GM21576 (cell line): ENCODE results near the gene CCDC6.
"Not testable (repeated sequence)": the region's sequence is repeated elsewhere in the genome, so short reads cannot be mapped to it uniquely, and the experiment has no call there.

ENCODE experiments used
- ATAC-seq: cut with Tn5 transposase; IDR thresholded peaks from one replicate; pipeline ENCODE4 v1.9.1; 2021; ENCODE audit warnings: mild to moderate bottlenecking, moderate library complexity; ENCODE audit not compliant: unreplicated experiment

Gene CCDC6

DNA sequence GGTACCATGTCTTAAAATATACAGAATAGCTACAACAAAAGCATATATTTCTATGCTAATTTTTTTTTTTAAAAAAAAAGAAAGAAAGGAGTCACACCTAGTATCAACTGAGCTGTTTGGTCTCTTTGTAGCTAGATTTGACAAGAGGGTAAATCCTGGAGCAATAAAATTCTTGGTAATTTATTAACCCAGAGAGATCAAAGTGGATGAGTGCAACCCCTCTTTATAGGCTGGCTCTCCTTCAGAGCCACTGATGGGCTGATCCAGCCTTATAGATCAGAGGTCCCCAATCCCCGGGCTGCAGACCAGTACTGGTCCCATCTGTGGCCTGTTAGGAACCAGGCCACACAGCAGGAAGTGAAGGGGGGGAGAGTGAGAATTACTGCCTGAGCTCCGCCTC lies 133.3 kb downstream of the CCDC6 start:
- no peak for ATAC-seq

DNA sequence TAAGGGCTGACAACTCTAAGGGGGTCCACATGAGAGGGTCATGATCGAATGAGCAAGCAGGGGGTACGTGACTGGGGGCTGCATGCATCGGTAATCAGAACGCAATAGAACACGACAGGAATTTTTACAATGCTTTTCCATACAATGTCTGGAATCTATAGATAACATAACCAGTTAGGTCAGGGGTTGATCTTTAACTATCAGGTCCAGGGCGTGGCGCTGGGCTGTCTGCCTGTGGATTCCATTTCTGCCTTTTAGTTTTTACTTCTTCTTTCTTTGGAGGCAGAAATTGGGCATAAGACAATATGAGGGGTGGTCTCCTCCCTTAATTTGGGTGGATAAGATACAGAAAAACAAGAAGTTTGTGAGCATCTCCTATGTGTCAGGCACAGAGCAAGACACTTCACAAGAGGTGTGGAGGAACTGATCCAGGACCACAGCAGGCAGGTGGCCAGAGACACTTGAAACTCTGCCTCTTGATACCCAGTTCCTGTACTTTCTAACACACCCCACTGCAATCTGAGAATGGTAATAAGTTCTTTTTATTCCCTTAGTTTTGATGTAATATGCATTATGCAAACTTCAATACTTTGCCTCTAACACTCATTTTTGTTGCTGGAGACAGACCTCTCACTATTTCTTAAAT lies 135.1 kb downstream of the CCDC6 start:
- no peak for ATAC-seq

DNA sequence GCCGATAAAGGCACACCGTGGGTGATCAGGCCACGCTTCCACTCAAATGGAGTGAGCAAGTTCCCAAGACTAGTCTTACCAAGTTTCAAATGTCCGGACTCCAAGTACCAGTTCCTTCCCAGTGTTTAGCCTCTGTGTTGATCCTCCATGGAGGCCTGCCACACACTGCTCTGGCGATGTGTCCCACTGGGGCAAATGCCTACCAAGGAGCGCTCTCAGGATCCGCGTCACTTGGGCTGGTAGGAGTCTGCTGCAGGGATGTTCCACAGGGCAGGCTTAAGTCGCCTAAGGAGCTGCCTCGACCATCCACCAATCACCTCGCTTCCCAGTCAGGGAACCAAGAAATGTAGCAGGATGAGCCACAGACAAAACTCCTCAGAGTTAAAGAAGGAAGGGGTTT lies 135.7 kb downstream of the CCDC6 start:
- ATAC-seq: no peak

DNA sequence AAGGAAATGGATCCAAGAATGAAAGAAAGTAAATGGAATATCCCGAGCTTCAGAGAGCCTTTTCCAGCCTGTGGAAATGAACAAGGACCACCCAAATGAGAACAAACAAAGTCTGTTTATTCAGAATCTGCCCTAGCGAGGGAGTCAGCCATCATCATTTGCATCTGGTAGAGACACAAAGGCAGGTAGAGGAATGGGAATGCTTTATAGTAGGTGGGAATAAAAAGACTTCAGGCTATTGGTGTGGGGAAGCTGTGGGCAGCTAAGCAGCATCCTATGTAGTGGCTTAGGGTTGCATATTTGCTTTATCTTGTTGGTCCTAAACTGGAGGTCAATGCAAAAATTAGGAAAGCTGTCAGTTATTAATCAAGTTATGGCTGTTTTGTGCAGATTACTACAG lies 143.9 kb downstream of the CCDC6 start:
- no peak for ATAC-seq

DNA sequence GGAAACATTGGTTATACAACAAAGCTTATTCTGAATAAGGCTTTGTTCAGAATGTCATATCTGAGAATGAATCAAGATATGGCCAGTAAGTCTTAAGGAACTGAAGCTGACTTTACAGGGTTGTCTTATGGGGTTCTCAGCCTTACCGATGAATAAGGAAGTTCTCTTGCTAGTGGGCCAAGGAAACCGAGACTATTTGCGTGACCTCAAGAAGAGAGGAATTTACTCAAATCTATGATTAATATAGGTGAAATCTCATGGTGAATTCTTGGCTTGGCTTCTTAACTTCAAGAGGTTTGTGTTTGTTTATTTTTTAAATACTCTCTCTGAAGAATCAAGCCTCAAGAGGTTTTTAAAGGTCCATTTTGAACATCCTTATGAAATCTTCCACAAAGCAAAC lies 148.4 kb downstream of the CCDC6 start:
- ATAC-seq: no peak

DNA sequence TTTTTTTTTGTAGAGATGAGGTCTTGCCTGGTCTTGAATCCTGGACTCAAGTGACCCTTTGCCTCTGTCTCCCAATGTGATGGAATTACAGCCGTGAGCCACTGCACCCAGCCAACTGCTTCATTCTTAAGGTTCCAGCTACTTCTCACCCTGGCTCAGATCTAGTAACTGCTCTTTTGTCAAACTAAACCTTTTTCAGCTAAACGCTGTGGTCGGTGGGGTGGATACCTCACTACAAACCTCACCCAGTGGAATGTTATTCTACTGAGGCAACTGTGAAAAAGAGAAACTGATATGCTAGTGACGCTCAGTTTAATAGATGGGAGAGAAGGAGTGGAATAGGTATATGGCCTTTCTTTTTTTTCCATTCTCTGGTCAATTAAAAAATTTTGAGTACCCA lies 151.4 kb downstream of the CCDC6 start:
- ATAC-seq: no peak

DNA sequence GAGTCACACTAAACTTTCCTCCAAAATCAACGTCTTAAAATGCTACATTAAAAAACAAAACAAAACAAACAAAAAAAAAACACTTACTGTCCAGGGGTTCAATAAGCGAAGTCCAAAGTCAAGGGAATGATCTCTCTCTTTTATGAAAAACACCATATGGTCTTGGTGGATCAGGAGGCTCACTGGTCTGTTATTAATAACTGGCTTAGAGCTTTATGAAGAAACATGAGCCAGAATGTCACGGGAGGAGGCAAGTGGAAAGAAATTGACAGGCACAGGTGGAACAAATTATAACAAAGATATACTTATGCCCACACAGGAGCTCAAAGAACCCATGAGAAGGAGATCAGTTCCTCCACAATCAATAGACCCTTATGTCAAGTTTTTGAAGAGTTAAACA lies 153.1 kb downstream of the CCDC6 start, which contains the start of gene MRLN:
TSS of gene MRLN (minus strand) at position 189 of the 400 bp plus-strand sequence.
- no peak for ATAC-seq

DNA sequence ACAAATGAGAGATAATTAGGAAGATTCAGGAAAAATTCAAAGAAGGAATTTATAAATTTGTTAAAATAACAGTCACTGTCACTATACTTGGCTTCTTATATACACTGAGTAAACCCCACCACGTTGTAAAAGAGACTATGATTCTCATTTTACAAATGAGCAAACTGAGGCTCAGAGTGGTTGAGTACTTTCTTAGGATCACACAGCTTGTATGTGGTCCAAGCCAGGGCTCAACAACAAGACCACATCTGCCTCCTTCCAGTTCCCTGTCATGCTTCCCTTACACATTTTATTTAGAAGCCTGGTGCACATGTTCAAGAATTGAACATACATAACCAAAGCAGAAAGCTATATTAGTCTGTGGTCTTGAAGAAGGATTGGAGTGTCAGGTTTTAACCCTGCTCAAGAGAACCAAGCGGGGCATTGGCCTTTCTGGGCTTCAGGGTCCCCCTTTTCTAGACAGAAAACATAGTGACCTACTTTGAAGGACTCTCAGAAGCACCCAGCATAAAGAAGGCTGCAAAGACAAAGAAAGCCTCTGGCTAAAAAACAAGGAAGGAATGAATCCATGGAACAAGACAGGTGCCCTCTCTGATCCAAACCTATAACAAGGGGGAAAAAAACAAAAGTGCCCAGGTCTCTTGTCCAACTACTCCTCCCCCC lies 153.9 kb downstream of the CCDC6 start:
- no peak for ATAC-seq

DNA sequence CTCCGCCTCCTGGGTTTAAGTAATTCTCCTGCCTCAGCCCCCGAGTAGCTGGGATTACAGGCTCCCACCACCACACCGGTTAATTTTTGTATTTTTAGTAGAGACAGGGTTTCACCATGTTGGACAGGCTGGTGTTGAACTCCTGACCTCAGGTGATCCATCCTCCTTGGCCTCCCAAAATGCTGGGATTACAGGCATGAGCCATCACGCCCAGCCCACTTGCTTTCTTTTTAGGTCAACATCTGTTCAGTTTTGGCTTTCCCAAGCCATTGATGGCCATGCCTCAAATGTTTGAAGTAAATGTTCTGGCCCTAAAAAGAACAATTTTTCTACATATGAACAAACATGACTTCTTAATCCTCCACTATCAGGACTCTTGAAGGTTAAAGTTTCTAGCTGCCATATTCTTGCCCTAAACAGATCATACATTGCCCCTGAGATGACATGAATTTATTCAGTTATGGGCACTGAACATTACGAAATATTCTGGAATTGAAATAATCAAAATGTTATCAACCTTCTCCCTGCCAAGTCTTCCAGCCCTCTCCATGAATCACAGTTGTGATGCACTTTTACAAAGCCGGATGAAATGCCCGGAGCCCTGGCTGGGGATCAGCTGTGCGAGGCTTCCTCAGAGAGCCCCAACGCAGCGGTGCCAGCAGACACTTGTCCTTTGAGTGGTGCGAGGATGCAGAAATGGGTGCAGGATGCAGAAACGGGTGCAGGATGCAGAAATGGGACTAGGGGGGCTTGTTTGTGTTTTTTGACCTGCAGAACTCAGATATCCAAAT lies 156.0 kb downstream of the CCDC6 start:
- no peak for ATAC-seq

DNA sequence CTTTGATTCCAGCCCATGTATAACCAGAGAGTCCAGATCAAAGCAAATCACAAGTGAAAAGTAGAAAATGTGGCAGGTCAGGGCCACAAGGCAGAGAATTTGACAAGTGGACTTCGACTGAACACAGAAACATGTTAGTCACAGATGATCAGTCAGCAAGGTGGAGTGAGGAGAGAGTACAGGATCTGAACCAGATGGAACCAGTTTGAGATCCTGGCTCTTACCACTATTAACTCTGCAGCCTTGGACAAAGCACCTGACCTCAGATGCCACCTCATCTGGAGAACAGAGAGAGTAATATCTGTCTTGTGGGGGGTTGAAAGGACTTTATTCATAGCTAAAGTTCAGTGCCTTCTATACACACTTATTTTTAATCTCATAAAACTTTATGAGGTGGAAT lies 157.5 kb downstream of the CCDC6 start:
- ATAC-seq: no peak

DNA sequence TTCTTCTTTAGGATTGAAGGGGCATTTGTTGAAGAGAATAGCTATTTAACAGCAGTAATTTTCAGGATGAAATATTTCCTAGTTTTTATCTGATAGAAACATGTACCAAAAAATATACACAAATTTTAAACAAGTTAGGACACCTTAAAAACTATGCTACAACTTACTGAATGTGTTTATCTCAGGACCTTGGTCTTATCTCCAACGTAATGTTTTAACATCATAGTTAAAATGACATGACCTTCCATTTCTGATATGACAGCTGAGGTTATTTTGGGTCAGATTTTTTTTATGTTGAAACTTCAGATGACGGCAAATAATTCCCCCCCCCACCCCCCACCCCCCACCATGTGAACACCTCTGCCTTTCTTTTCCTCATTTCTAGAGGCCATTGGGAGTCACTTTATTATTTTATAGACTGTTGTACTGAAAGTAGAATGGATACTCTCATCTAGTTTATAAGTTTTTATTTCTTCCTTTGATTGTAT lies 161.1 kb downstream of the CCDC6 start:
- ATAC-seq: no peak

DNA sequence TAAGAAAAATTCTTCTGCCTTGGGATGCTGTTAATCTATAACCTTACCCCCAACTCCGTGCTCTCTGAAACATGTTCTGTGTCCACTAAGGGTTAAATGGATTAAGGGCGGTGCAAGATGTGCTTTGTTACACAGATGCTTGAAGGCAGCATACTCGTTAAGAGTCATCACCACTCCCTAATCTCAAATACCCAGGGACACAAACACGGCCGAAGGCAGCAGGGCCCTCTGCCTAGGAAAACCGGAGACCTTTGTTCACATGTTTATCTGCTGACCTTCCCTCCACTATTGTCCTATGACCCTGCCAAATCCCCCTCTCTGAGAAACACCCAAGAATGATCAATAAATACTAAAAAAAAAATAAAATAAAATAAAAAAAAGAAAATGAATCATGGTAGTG lies 161.6 kb downstream of the CCDC6 start:
- ATAC-seq: not testable (repeated sequence)

DNA sequence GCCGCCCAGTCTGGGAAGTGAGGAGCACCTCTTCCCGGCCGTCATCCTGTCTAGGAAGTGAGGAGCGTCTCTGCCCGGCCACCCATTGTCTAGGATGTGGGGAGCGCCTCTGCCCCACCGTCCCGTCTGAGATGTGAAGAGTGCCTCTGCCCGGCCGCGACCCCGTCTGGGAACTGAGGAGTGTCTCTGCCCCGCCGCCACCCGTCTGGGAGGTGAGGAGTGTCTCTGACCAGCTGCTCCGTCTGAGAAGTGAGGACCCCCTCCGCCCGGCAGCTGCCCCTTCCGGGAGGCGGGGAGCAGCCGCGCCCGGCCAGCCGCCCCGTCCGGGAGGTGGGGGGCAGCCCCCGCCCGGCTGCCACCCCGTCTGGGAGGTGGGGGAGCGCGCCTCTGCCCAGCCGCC lies 162.2 kb downstream of the CCDC6 start:
- not testable (repeated sequence) for ATAC-seq

DNA sequence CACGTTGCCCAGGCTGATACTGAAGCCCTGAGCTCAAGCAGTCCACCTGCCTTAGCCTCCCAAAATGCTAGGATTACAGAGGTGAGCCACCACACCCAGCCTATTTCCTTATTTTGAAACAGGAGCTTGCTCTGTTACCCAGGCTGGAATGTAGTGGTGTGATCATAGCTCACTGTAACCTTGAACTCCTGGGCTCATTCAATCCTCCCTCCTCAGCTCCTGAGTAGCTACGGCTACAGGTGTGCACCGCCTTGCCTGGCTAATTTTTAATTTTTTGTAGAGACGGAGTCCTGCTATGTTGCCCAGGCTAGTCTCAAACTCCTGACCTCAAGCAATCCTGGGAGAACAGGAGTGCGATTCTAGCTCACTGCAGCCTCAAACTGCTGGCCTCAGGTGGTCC lies 164.8 kb downstream of the CCDC6 start:
- ATAC-seq: no peak

DNA sequence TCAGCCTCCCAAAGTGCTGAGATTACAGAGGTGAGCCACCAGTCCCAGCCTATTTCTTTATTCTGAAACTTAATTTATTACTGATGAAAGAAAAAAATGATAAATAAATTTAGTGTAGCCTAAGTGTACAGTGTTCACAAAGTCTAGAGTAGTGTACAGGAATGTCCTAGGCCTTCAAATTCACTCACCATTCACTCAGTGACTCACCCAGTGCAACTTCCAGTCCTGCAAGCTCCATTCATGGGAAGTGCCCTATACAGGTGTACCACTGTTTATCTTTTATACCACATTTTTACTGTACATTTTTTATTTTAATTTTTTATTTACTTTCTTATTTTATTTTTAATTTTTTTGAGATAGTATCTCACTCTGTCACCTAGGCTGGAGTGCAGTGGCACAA lies 165.3 kb downstream of the CCDC6 start:
- ATAC-seq: no peak
